Measurements from ENCODE around the gene ELMO1.

Gene ELMO1

GRCh38 chr7:37128327-37129034 lies 320.2 kb downstream of the ELMO1 start:
- no peak overlapping the region for H2AK5ac ChIP-seq (ENCODE audit: low read length)

GRCh38 chr7:37119296-37119860 lies 329.3 kb downstream of the ELMO1 start:
- no peak overlapping the region for H3K18ac ChIP-seq (ENCODE audit: low read length)
- no peak overlapping the region for H3K27ac ChIP-seq (ENCODE audit: low read depth, low read length)
- no peak overlapping the region for H3K4ac ChIP-seq (ENCODE audit: low read depth, low read length)
- H4K12ac ChIP-seq (ENCODE audit: low read depth, low read length) = no peak overlapping the region
- H3K79me1 ChIP-seq (ENCODE audit: low read length) = no peaks in the 10 kb centered on the region
- no peak overlapping the region for H4K91ac ChIP-seq (ENCODE audit: low read depth, low read length)
- H3K27me3 ChIP-seq (ENCODE audit: insufficient read depth, low read length) = no peaks in the 10 kb centered on the region
- H2AFZ ChIP-seq (ENCODE audit: insufficient read depth, low read length, poor library complexity) = no peak overlapping the region
- H4K8ac ChIP-seq (ENCODE audit: low read depth, low read length) = no peak overlapping the region
- no peak for DNase-seq
- no peak overlapping the region for H3K9ac ChIP-seq (ENCODE audit: low read length)
- no peak overlapping the region for H3K4me2 ChIP-seq (ENCODE audit: low read length)
- H3K9me3 ChIP-seq (ENCODE audit: insufficient read depth, low read depth, low read length) = peaks cover 2% of the 10 kb centered on the region
- H2AK5ac ChIP-seq (ENCODE audit: low read length) = no peak overlapping the region
- H3K4me3 ChIP-seq (ENCODE audit: low read depth, low read length) = no peak overlapping the region
- no peaks in the 10 kb centered on the region for H3K79me2 ChIP-seq (ENCODE audit: control insufficient read depth, insufficient read depth, low read length, poor library complexity)
- no peaks in the 10 kb centered on the region for H3K36me3 ChIP-seq (ENCODE audit: control insufficient read depth in 1 of 2, insufficient read depth in 2 of 2, low read length in 2 of 2)
- H3K14ac ChIP-seq (ENCODE audit: low read length) = no peak overlapping the region
- H2BK120ac ChIP-seq (ENCODE audit: insufficient read depth, low read length, poor library complexity) = no peak overlapping the region
- WGBS (ENCODE audit: extremely low coverage, insufficient coverage, insufficient read length) = no CpG with 5 or more reads among the region's 2 CpGs
- no peaks in the 10 kb centered on the region for H3K4me1 ChIP-seq (ENCODE audit: control insufficient read depth in 1 of 2, insufficient read depth in 2 of 2, low read length in 2 of 2)
- H2BK12ac ChIP-seq (ENCODE audit: low read length) = no peak overlapping the region
- no peak overlapping the region for H2BK5ac ChIP-seq (ENCODE audit: low read depth, low read length, poor library complexity)
- H3K23ac ChIP-seq (ENCODE audit: low read length) = no peak overlapping the region

More at GRCh38 chr7:37128327-37129034, 320.2 kb downstream of the ELMO1 start:
- no peak overlapping the region for H3K9ac ChIP-seq (ENCODE audit: low read length)
- H3K79me2 ChIP-seq (ENCODE audit: control insufficient read depth, insufficient read depth, low read length, poor library complexity) = no peaks in the 10 kb centered on the region
- H3K9me3 ChIP-seq (ENCODE audit: insufficient read depth, low read depth, low read length) = no peaks in the 10 kb centered on the region
- DNase-seq = no peak
- no peak overlapping the region for H3K23ac ChIP-seq (ENCODE audit: low read length)
- no peak overlapping the region for H3K4ac ChIP-seq (ENCODE audit: low read depth, low read length)
- no peak overlapping the region for H2AFZ ChIP-seq (ENCODE audit: insufficient read depth, low read length, poor library complexity)
- H3K18ac ChIP-seq (ENCODE audit: low read length) = no peak overlapping the region
- H3K79me1 ChIP-seq (ENCODE audit: low read length) = no peaks in the 10 kb centered on the region
- no peak overlapping the region for H2BK5ac ChIP-seq (ENCODE audit: low read depth, low read length, poor library complexity)
- H3K4me2 ChIP-seq (ENCODE audit: low read length) = no peak overlapping the region
- no peak overlapping the region for H4K12ac ChIP-seq (ENCODE audit: low read depth, low read length)
- H3K27ac ChIP-seq (ENCODE audit: low read depth, low read length) = no peak overlapping the region
- no peak overlapping the region for H2BK120ac ChIP-seq (ENCODE audit: insufficient read depth, low read length, poor library complexity)
- H3K14ac ChIP-seq (ENCODE audit: low read length) = no peak overlapping the region
- H4K8ac ChIP-seq (ENCODE audit: low read depth, low read length) = no peak overlapping the region
- no peaks in the 10 kb centered on the region for H3K27me3 ChIP-seq (ENCODE audit: insufficient read depth, low read length)
- no peaks in the 10 kb centered on the region for H3K4me1 ChIP-seq (ENCODE audit: control insufficient read depth in 1 of 2, insufficient read depth in 2 of 2, low read length in 2 of 2)
- peaks cover 6 to 9% of the 10 kb centered on the region in 2 experiments for H3K36me3 ChIP-seq (ENCODE audit: control insufficient read depth in 1 of 2, insufficient read depth in 2 of 2, low read length in 2 of 2)
- no peak overlapping the region for H4K91ac ChIP-seq (ENCODE audit: low read depth, low read length)
- H3K4me3 ChIP-seq (ENCODE audit: low read depth, low read length) = no peak overlapping the region
- H2BK12ac ChIP-seq (ENCODE audit: low read length) = no peak overlapping the region
- WGBS (ENCODE audit: extremely low coverage, insufficient coverage, insufficient read length) = no CpG with 5 or more reads among the region's 4 CpGs

- Histone ChIP-seq H3K4me3 (ENCODE audit: low read depth, low read length) (no peak overlapping the region), H4K8ac (ENCODE audit: low read depth, low read length) (no peak overlapping the region)
- WGBS (ENCODE audit: extremely low coverage, insufficient coverage, insufficient read length) = no CpG with 5 or more reads among the region's 6 CpGs
These were observed 330.7 kb downstream of the ELMO1 start for GRCh38 chr7:37118004-37118403.

GRCh38 chr7:37117292-37117691 lies 331.4 kb downstream of the ELMO1 start:
- Histone ChIP-seq H3K18ac (ENCODE audit: low read length) (no peak overlapping the region), H3K4me1 (ENCODE audit: control insufficient read depth in 1 of 2, insufficient read depth in 2 of 2, low read length in 2 of 2) (no peaks in the 10 kb centered on the region), H3K4me2 (ENCODE audit: low read length) (no peak overlapping the region), H3K4ac (ENCODE audit: low read depth, low read length) (no peak overlapping the region), H3K4me3 (ENCODE audit: low read depth, low read length) (no peak overlapping the region), H3K14ac (ENCODE audit: low read length) (no peak overlapping the region), H4K91ac (ENCODE audit: low read depth, low read length) (no peak overlapping the region), H3K79me1 (ENCODE audit: low read length) (no peaks in the 10 kb centered on the region), H4K12ac (ENCODE audit: low read depth, low read length) (no peak overlapping the region), H3K9me3 (ENCODE audit: insufficient read depth, low read depth, low read length) (peaks cover 2% of the 10 kb centered on the region), H2BK12ac (ENCODE audit: low read length) (no peak overlapping the region), H2AK5ac (ENCODE audit: low read length) (no peak overlapping the region), H4K8ac (ENCODE audit: low read depth, low read length) (no peak overlapping the region), H2BK120ac (ENCODE audit: insufficient read depth, low read length, poor library complexity) (no peak overlapping the region), H3K79me2 (ENCODE audit: control insufficient read depth, insufficient read depth, low read length, poor library complexity) (no peaks in the 10 kb centered on the region), H3K27me3 (ENCODE audit: insufficient read depth, low read length) (no peaks in the 10 kb centered on the region), H3K36me3 (ENCODE audit: control insufficient read depth in 1 of 2, insufficient read depth in 2 of 2, low read length in 2 of 2) (no peaks in the 10 kb centered on the region), H3K27ac (ENCODE audit: low read depth, low read length) (no peak overlapping the region), H3K23ac (ENCODE audit: low read length) (no peak overlapping the region), H2AFZ (ENCODE audit: insufficient read depth, low read length, poor library complexity) (no peak overlapping the region), H3K9ac (ENCODE audit: low read length) (no peak overlapping the region), H2BK5ac (ENCODE audit: low read depth, low read length, poor library complexity) (no peak overlapping the region)
- no peak for DNase-seq
- no CpG with 5 or more reads among the region's 4 CpGs for WGBS (ENCODE audit: extremely low coverage, insufficient coverage, insufficient read length)

More at GRCh38 chr7:37118004-37118403, 330.7 kb downstream of the ELMO1 start:
- H2BK12ac ChIP-seq (ENCODE audit: low read length) = no peak overlapping the region
- H3K4me1 ChIP-seq (ENCODE audit: control insufficient read depth in 1 of 2, insufficient read depth in 2 of 2, low read length in 2 of 2) = no peaks in the 10 kb centered on the region
- no peak overlapping the region for H3K18ac ChIP-seq (ENCODE audit: low read length)
- H4K12ac ChIP-seq (ENCODE audit: low read depth, low read length) = no peak overlapping the region
- H3K9me3 ChIP-seq (ENCODE audit: insufficient read depth, low read depth, low read length) = peaks cover 2% of the 10 kb centered on the region
- no peaks in the 10 kb centered on the region for H3K27me3 ChIP-seq (ENCODE audit: insufficient read depth, low read length)
- H2BK5ac ChIP-seq (ENCODE audit: low read depth, low read length, poor library complexity) = no peak overlapping the region
- no peak for DNase-seq
- H3K79me2 ChIP-seq (ENCODE audit: control insufficient read depth, insufficient read depth, low read length, poor library complexity) = no peaks in the 10 kb centered on the region
- H2BK120ac ChIP-seq (ENCODE audit: insufficient read depth, low read length, poor library complexity) = no peak overlapping the region
- no peaks in the 10 kb centered on the region for H3K36me3 ChIP-seq (ENCODE audit: control insufficient read depth in 1 of 2, insufficient read depth in 2 of 2, low read length in 2 of 2)
- no peak overlapping the region for H3K4me2 ChIP-seq (ENCODE audit: low read length)
- no peak overlapping the region for H3K23ac ChIP-seq (ENCODE audit: low read length)
- H4K91ac ChIP-seq (ENCODE audit: low read depth, low read length) = no peak overlapping the region
- H3K9ac ChIP-seq (ENCODE audit: low read length) = no peak overlapping the region
- H3K14ac ChIP-seq (ENCODE audit: low read length) = no peak overlapping the region
- H2AFZ ChIP-seq (ENCODE audit: insufficient read depth, low read length, poor library complexity) = no peak overlapping the region
- H3K4ac ChIP-seq (ENCODE audit: low read depth, low read length) = no peak overlapping the region
- H3K27ac ChIP-seq (ENCODE audit: low read depth, low read length) = no peak overlapping the region
- no peak overlapping the region for H2AK5ac ChIP-seq (ENCODE audit: low read length)
- H3K79me1 ChIP-seq (ENCODE audit: low read length) = no peaks in the 10 kb centered on the region

Data from trophoblast cell (in vitro differentiated cells and primary cell).